GM18858 (cell line): ENCODE results near the gene PTGDS.

Experiments used
- ATAC-seq: cut with Tn5 transposase; IDR thresholded peaks from one replicate; pipeline ENCODE4 v1.9.1; 2021; ENCODE audit not compliant: unreplicated experiment

Gene PTGDS

DNA sequence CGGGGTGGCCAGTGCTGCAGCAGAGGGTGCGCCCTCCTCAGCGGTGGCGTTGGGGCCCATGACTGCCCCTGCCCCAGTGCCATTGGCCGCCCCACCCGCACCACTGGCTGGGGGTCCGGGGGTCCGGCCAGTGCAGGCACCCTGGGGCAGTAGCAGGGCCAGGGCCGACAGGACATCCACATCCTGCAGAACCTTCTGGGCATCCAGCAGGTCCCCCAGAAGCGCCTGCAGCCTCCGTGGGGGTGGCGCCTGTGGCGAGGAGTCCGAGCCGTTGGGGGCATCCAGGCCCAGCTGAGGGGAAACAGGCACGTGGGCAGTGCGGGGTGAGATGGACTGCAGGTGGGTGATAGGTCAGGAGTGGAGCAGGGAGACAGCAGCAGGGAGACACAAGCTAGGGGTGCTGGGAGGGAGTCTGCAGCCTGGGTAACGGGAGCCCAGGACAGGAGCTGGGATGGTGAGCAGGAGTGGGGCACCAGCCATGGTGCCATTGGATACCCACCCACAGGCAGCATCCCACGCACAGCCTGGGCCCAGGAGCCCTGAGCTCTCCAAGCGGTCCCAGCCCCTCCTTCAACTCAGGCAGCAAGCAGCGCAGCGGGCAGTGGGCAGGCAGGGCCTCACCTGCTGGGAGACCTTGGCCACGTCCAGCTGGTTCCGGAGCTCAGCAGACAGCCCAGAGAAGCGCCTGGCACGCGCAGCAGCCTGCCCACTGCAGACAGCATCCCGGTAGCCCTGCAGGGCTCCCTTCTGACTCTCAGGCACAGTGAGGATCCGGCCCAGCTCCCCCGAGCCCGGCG is 43.7 kb downstream of the PTGDS start:
- no peak for ATAC-seq

- ATAC-seq = no peak
These were observed 44.3 kb downstream of the PTGDS start for GRCh38 chr9:137021568-137021978.

- no peak for ATAC-seq
These were observed 44.8 kb downstream of the PTGDS start for GRCh38 chr9:137021979-137022661.

GRCh38 chr9:137022662-137023008 is 45.3 kb downstream of the PTGDS start:
- ATAC-seq = no peak

- ATAC-seq = no peak
These were observed 45.9 kb downstream of the PTGDS start for GRCh38 chr9:137023157-137023556.

DNA sequence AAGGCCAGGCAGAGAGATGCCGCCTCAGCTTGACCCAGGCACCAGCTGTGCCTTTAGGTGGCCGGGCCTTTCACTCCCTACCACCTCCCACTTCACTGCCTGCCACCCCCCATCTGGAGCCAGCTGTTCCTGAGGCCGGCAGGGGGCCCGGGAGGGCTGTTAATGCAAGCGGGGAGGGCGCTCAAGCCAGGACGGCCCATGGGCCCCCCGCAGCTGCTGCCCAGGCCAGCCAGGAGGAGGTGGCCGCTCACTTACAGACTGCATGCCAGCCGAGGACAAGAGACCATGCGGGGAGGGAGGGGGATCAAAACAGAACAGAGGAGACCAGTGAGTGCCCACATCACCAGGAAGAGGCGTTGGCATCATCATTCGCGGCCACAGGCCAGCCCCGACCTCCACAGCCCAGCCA is 46.3 kb downstream of the PTGDS start:
- ATAC-seq = no peak

DNA sequence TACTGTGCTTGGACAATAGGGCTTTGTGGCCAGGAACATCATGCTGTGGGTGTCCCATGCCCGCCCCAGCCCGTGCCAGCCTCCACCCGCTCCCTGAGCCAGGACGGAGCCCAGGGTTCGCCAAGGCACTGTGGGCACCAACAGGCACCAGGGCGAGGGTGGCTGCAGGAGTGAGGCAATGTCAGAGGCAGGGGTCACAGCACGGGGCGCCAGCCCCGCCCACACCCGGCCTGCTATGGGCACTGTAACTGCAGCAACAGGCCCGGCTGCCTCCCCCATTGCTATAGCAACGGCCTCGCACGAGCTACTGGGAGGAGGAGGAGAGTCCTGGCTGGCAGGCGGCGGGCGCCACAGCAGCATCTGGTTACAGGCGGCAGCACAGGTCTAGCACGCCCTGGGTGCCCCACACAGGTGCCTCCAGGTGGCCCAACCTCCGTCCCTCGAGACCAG is 48.2 kb downstream of the PTGDS start:
- ATAC-seq = no peak

DNA sequence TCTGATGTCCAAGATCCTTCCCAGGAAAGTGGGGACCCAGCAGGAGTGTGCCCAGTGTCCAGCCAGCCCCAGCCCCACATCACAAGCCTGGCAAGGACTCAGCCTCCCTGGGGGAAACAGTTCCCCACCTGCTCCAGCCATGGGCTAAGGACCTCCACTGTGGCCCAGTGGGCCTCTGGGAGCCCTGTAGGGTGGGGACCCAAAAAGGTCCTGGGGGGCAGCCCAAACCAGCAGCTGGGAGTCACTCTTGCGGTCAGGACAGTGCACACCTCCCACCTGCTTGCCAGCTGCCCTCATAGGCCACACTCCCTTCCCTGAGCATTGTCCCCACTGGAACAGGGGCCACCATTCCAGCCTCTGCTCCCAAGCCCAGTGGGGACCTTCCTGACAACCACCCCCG is 49.1 kb downstream of the PTGDS start:
- no peak for ATAC-seq

DNA sequence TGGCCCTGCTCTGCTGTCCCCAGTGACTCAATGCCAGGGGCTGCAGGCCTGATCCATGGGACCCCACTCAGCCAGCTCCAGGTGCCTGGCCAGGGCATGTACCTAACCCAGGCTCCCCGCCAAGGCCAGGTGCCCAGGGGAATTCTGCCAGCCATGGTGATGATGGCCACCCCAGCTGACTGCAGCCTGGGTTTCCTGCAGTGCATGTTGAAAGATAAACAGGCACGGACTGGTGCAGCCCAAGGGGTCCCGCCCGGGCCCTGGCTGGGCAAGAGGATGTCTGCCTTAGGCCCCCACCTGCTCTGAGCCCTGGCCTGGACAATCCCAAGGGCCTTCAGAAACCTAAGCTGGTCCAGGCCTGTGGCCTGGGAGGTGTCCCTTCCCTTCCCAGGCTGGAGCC is 49.5 kb downstream of the PTGDS start:
- no peak for ATAC-seq

DNA sequence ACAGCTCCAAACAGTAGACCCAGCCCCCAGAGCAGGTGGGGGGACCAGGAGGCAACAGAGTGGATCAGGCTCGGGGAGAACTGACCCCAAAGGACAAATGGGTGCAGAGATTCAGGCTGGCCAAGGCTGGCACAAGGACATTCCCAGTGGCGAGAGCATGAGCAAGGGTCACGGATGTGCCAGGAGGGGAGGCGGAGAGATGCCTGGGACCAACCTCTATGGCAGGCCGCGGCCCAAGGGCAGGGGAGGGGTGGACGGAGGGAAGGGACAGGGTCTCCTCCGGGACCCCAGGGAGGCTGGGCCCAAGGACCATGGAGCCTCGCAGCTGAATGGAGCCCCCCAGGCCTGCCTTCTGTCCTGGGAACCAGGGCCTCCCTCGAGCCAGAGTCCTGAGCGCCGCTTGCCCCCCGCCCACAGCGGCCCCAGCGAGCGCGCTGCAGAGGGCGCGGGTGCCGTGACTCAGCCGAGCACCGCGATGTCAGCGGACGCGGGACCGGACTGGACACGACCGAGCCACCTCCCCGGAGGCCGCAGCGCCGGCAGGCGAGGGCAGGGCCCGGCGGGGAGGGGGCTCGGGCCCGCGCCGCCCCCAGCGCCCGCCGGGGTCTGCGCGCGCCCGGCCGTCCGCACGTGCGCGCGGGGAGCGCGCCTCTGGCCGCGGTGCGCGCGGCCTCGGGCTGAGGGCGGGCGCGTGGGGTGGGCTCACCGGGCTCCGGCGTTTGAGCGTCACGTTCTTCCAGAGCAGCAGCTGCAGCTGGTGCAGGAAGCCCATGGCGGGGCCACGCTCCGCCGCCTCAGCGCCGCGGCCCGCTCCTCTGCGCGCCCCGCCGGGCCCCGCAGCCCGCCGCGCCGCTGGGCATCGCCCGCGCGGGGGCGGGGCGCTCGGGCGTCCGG is 50.3 kb downstream of the PTGDS start, which contains the start of gene ABCA2:
Gene ABCA2, minus strand, starts transcription at position 869 of the 894 bp plus-strand sequence. Its CDS starts 97 bp downstream, at position 772.
- ATAC-seq = no peak

DNA sequence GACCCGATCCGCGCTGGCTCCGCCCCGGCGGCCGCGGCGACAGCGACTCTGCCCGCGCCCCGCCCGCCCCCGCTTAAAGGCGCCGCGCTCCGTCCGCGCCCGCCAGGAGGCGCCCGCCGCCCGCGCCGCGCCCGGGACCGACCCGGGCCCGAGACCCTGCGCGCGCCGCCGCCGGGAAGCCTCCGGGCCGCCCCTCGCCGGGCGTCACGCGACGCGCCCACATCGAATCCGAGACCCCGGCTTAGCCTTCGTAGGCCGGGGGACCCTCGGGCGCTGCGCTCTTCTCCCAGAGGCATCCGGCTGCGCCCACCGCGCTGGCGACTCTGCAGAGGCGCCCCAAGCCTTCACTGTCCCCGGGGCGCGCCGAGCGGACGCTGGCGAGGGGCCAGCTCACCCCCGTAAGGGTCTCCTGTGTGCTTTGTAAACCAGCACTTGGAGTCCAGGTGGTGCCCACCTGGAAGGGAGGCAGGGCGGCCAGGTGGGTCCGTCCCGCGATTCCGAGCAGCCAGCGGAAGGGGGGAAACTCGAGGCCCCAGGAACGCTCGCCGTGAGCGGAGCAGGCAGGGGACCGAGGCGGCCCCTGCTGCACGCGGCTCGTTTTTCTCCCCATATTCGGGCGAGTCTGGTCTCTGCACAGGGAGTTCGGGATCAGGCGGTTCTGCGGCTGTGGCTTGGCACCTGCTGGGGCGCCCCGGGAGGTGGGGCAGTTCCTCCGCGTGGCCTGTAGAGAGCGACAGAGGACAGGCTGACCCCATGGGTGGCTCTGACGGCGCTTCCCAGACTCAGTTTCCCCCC is 51.2 kb downstream of the PTGDS start:
- no peak for ATAC-seq

GRCh38 chr9:137029058-137029936 is 52.0 kb downstream of the PTGDS start:
- ATAC-seq = no peak

DNA sequence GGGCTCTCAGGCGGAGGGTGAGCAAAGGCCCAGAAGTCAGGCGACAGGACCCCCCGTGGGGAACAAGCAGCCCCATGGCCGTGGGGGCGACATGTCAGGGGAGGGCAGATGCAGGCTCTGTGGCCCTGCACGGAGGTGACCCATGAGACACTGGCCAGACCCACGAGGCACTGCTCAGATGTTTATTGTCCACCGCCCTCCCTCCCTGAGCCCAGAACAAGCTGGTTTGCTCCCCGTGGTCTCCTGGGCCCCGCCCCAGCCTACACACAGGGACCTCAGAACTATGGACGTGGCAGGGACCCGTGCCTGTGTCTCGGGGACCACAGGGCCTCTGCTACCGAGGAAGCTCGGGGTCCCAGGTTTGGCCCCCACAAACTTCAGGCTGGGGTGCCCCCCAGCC is 52.7 kb downstream of the PTGDS start:
- ATAC-seq = no peak

- no peak for ATAC-seq
These were observed 53.5 kb downstream of the PTGDS start for GRCh38 chr9:137030538-137031527.
